Measurements from ENCODE around the gene DPF1. TPM values are rescaled to one million over a fixed set of nuclear protein-coding genes. Genes with fewer than 3 reads are reported as not detected.
"Not testable (repeated sequence)": the region's sequence is repeated elsewhere in the genome, so short reads cannot be mapped to it uniquely, and the experiment has no call there.

Gene DPF1
- total RNA-seq, 1 donor from 2014 or later: 1.3 TPM

- TF ChIP-seq CTCF (conservative IDR thresholded peaks at IDR 0.05; ENCODE audit: low read depth, low read length): no peak
- no peak overlapping the region for H3K4me3 ChIP-seq (ENCODE audit: low read depth, low read length)
- no peak for DNase-seq (ENCODE audit: low read depth)
These were observed 3.4 kb upstream of the DPF1 start for GRCh38 chr19:38227287-38228004.

DNA sequence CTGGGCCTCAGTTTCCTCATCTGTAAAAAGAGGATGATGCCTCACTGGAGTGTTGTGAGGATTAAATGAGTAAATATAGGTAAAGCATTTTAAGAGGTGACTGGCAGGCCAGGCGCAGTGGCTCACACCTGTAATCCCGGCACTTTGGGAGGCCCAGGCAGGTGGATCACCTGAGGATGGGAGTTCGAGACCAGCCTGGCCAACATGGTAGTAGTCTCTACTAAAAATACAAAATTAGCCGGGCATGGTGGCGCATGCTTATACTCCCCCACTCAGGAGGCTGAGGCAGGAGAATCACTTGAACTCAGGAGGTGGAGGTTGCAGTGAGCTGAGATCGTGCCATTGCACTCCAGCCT lies 819 bp upstream of the DPF1 start:
- not testable (repeated sequence) for H3K4me3 ChIP-seq (ENCODE audit: low read depth, low read length)

GRCh38 chr19:38223617-38224013 lies 407 bp downstream of the DPF1 start:
- TF ChIP-seq CTCF (conservative IDR thresholded peaks at IDR 0.05; ENCODE audit: low read depth, low read length): no peak
- H3K4me3 ChIP-seq (ENCODE audit: low read depth, low read length): peak overlapping the region; percentile 62
- DNase-seq (ENCODE audit: low read depth): no peak

More for the DNA sequence above, 819 bp upstream of the DPF1 start:
- DNase-seq (ENCODE audit: low read depth): not testable (repeated sequence)

DNA sequence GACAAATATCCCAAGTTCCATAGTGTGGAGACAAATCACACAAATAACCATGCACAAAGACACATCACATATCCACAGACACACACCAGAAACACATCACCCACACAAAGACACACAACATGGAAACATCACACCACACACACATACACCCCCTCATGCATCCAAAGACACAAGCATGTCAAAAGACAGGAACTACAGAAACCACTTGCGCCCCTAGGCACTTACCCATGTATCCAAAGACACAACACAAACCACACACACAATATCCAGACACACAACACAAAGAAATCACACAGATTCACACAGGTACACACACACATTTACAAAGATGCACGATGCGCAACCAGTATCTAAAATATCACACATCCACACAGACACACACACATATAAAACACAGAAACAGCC lies 901 bp downstream of the DPF1 start:
- TF ChIP-seq CTCF (conservative IDR thresholded peaks at IDR 0.05; ENCODE audit: low read depth, low read length): no peak
- no peak for DNase-seq (ENCODE audit: low read depth)
- H3K4me3 ChIP-seq (ENCODE audit: low read depth, low read length): no peak overlapping the region

DNA sequence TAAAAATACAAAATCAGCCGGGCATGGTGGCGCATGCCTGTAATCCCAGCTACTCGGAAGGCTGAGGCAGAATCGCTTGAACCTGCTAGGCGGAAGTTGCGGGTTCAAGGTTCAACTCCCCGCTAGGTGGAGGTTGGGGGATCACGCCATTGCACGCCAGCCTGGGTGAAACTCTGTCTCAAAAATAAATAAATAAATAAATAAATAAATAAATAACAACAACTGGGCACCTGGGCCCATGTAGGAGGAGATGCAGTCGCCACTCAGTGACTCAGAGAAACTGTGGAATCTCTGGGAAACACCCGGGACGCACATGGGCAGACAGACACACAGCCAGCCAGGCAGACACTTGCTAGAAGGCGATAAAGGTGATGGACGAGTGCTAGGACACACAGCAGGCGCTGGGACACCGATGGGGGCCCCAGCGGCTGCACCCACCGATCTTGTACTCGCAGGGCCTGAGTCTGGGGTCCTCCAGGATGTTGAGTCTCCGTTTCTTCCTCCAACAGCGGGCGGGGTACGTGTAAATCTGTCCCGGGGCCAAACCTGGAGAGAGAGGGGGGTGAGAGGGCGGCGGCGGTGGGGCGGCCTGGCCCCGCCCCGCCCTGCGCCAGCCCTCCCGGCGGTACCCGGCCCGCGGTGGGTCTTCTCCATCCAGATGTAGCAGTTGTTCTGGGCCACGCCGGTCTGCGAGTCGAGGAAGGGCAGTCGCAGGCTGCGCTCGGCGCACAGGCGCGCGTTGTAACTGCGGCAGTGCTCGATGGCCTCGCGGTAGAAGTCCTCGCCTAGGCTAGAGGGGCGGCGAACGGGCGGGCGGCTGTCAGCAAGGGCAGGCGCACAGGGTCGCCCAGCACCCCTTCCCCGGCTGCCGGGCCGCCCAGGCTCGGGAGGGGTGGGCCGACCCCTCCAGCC lies 1.8 kb downstream of the DPF1 start:
- no peak for DNase-seq (ENCODE audit: low read depth)
- no peak for TF ChIP-seq CTCF (conservative IDR thresholded peaks at IDR 0.05; ENCODE audit: low read depth, low read length)
- no peak overlapping the region for H3K4me3 ChIP-seq (ENCODE audit: low read depth, low read length)

DNA sequence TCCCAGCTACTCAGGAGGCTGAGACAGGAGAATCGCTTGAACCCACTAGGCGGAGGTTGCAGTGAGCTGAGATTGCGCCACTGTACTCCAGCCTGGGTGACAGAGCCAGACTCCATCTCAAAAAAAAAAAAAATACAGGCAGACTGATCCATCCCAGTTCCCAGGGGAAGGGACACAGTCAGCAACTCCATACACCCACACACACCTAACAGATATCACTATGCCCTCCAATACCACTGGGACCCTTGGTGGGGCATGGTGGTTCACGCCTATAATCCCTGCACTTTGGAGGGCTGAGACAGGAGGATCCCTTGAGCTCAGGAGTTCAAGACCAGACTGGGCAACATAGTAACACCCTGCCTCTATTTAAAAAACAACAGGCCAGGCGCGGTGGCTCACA lies 2.6 kb downstream of the DPF1 start:
- no peak for TF ChIP-seq CTCF (conservative IDR thresholded peaks at IDR 0.05; ENCODE audit: low read depth, low read length)
- no peak for DNase-seq (ENCODE audit: low read depth)
- H3K4me3 ChIP-seq (ENCODE audit: low read depth, low read length): no peak overlapping the region

GRCh38 chr19:38219221-38219620 lies 4.8 kb downstream of the DPF1 start:
- no peak overlapping the region for H3K4me3 ChIP-seq (ENCODE audit: low read depth, low read length)
- no peak for DNase-seq (ENCODE audit: low read depth)
- TF ChIP-seq CTCF (conservative IDR thresholded peaks at IDR 0.05; ENCODE audit: low read depth, low read length): no peak
